A673 (cell line): ENCODE data around the gene CYP4F3.

ENCODE experiments used
- EZH2 ChIP-seq: fragments of 200-600 bp; sonication (generic); IDR thresholded peaks from 2 replicates; pipeline ENCODE4 v1.6.1; 2017; ENCODE audit warnings: borderline replicate concordance, low read depth, mild to moderate bottlenecking, mixed read lengths, antibody characterized with exemption, low read length; ENCODE audit not compliant: poor library complexity, severe bottlenecking
- TF ChIP-seq, protein P1 (sequence below): fragments of 300-800, 200-600 bp; sonication (generic); conservative IDR thresholded peaks from 2 replicates; pipeline ENCODE4 v1.5.1; 2017; ENCODE audit warnings: low read depth, mild to moderate bottlenecking, antibody characterized with exemption, low read length, moderate library complexity, mixed read lengths

DNA sequence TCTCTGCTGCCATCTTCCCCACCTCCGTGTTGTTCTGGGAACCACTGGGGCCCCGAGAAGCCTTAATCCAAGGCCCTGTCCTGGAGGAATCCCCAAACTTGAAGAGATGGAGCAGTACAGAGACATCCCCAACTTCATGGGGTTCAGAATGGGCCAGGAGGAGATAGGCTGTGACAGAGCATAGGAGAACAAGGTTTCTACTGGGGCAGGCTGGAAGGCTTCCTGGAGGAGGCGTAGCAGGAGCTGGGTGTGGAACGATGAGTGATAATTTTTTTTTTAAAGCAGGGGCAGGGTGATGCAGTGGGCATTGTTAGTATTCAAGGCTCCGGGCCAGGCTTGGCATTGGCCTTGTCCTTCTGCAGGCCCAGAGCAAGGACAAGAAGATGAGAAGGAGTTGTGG lies 22.4 kb upstream of the CYP4F3 start:
- TF ChIP-seq, protein P1, sequence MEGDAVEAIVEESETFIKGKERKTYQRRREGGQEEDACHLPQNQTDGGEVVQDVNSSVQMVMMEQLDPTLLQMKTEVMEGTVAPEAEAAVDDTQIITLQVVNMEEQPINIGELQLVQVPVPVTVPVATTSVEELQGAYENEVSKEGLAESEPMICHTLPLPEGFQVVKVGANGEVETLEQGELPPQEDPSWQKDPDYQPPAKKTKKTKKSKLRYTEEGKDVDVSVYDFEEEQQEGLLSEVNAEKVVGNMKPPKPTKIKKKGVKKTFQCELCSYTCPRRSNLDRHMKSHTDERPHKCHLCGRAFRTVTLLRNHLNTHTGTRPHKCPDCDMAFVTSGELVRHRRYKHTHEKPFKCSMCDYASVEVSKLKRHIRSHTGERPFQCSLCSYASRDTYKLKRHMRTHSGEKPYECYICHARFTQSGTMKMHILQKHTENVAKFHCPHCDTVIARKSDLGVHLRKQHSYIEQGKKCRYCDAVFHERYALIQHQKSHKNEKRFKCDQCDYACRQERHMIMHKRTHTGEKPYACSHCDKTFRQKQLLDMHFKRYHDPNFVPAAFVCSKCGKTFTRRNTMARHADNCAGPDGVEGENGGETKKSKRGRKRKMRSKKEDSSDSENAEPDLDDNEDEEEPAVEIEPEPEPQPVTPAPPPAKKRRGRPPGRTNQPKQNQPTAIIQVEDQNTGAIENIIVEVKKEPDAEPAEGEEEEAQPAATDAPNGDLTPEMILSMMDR = no peak
- TF ChIP-seq EZH2 = no peak
